ENCODE measurements around the gene PITPNC1. TPM values are rescaled to one million over a fixed set of nuclear protein-coding genes. Genes with fewer than 3 reads are reported as not detected.

PITPNC1 gene
- polyA plus RNA-seq, 1 donor from 2014 or later, result 18.8 TPM

GRCh38 chr17:67557921-67558320 lies 180.8 kb downstream of the PITPNC1 start:
- no peak overlapping the region for H3K27ac ChIP-seq (ENCODE audit: low read length)
- H4K20me1 ChIP-seq (ENCODE audit: insufficient read depth), result no peaks in the 10 kb centered on the region
- no peaks in the 10 kb centered on the region for H3K27me3 ChIP-seq (ENCODE audit: insufficient read depth, low read depth, low read length)
- no peak overlapping the region for H3K9ac ChIP-seq (ENCODE audit: low read length)
- no peak overlapping the region for H3K4me2 ChIP-seq (ENCODE audit: low read length)
- no peaks in the 10 kb centered on the region for H3F3A ChIP-seq (ENCODE audit: insufficient read depth, low read length, poor library complexity, severe bottlenecking)
- no peaks in the 10 kb centered on the region for H3K79me2 ChIP-seq (replicated peaks; ENCODE audit: insufficient read depth, low read length)
- H3K9me2 ChIP-seq (ENCODE audit: insufficient read depth, low read length), result no peaks in the 10 kb centered on the region
- no peak overlapping the region for H3K4me3 ChIP-seq (ENCODE audit: low read length)
- peaks cover 3% of the 10 kb centered on the region for H3K9me3 ChIP-seq (ENCODE audit: low read length)
- H3K36me3 ChIP-seq (ENCODE audit: insufficient read depth, low read length), result no peaks in the 10 kb centered on the region
- H2AFZ ChIP-seq (ENCODE audit: low read depth, low read length), result no peak overlapping the region
- TF ChIP-seq CTCF (IDR thresholded peaks at IDR 0.05; ENCODE audit: poor library complexity, severe bottlenecking) (no peak), RAD21 (conservative IDR thresholded peaks at IDR 0.05) (no peak), POLR2AphosphoS5 (IDR thresholded peaks at IDR 0.05) (no peak), EP300 (conservative IDR thresholded peaks at IDR 0.05; ENCODE audit: poor library complexity, severe bottlenecking) (no peak), EZH2 (IDR thresholded peaks at IDR 0.05; ENCODE audit: borderline replicate concordance, insufficient read depth, low read length, poor library complexity, severe bottlenecking) (no peak), MXI1 (conservative IDR thresholded peaks at IDR 0.05; ENCODE audit: poor library complexity, severe bottlenecking) (no peak), SMC3 (conservative IDR thresholded peaks at IDR 0.05; ENCODE audit: poor library complexity) (no peak), REST (IDR thresholded peaks at IDR 0.05; ENCODE audit: borderline replicate concordance) (no peak), TAF1 (IDR thresholded peaks at IDR 0.05; ENCODE audit: low read depth) (no peak)

GRCh38 chr17:67558740-67559380 lies 181.8 kb downstream of the PITPNC1 start:
- no peaks in the 10 kb centered on the region for H3K36me3 ChIP-seq (ENCODE audit: insufficient read depth, low read length)
- no peak for TF ChIP-seq EP300 (conservative IDR thresholded peaks at IDR 0.05; ENCODE audit: poor library complexity, severe bottlenecking)
- TF ChIP-seq CTCF (IDR thresholded peaks at IDR 0.05; ENCODE audit: poor library complexity, severe bottlenecking), result no peak
- TF ChIP-seq SMC3 (conservative IDR thresholded peaks at IDR 0.05; ENCODE audit: poor library complexity), result no peak
- TF ChIP-seq MXI1 (conservative IDR thresholded peaks at IDR 0.05; ENCODE audit: poor library complexity, severe bottlenecking), result no peak
- no peak for TF ChIP-seq POLR2AphosphoS5 (IDR thresholded peaks at IDR 0.05)
- no peak for TF ChIP-seq REST (IDR thresholded peaks at IDR 0.05; ENCODE audit: borderline replicate concordance)
- TF ChIP-seq TAF1 (IDR thresholded peaks at IDR 0.05; ENCODE audit: low read depth), result no peak
- no peak for TF ChIP-seq EZH2 (IDR thresholded peaks at IDR 0.05; ENCODE audit: borderline replicate concordance, insufficient read depth, low read length, poor library complexity, severe bottlenecking)
- TF ChIP-seq RAD21 (conservative IDR thresholded peaks at IDR 0.05), result no peak
- H3F3A ChIP-seq (ENCODE audit: insufficient read depth, low read length, poor library complexity, severe bottlenecking), result no peaks in the 10 kb centered on the region
- peaks cover 3% of the 10 kb centered on the region for H3K9me3 ChIP-seq (ENCODE audit: low read length)
- no peak overlapping the region for H3K27ac ChIP-seq (ENCODE audit: low read length)
- no peaks in the 10 kb centered on the region for H3K27me3 ChIP-seq (ENCODE audit: insufficient read depth, low read depth, low read length)
- H3K9ac ChIP-seq (ENCODE audit: low read length), result no peak overlapping the region
- no peaks in the 10 kb centered on the region for H4K20me1 ChIP-seq (ENCODE audit: insufficient read depth)
- H3K9me2 ChIP-seq (ENCODE audit: insufficient read depth, low read length), result no peaks in the 10 kb centered on the region
- H3K4me3 ChIP-seq (ENCODE audit: low read length), result no peak overlapping the region
- H3K4me2 ChIP-seq (ENCODE audit: low read length), result no peak overlapping the region
- no peak overlapping the region for H2AFZ ChIP-seq (ENCODE audit: low read depth, low read length)
- no peaks in the 10 kb centered on the region for H3K79me2 ChIP-seq (replicated peaks; ENCODE audit: insufficient read depth, low read length)

Data from neural cell (in vitro differentiated cells).